ENCODE data around the gene CMIP.

Gene CMIP

GRCh38 chr16:81553814-81554675 lies 109.4 kb downstream of the CMIP start:
- DNase-seq, result no peak

GRCh38 chr16:81554979-81555378 lies 110.4 kb downstream of the CMIP start:
- no peak for DNase-seq

- DNase-seq, result no peak
These were observed 111.1 kb downstream of the CMIP start for GRCh38 chr16:81555660-81556059.

GRCh38 chr16:81556715-81557284 lies 112.2 kb downstream of the CMIP start:
- DNase-seq, result no peak

GRCh38 chr16:81558077-81558443 lies 113.5 kb downstream of the CMIP start:
- no peak for DNase-seq

- no peak for DNase-seq
These were observed 114.0 kb downstream of the CMIP start for GRCh38 chr16:81558444-81559175.

- DNase-seq, result no peak
These were observed 116.5 kb downstream of the CMIP start for GRCh38 chr16:81560979-81561657.

GRCh38 chr16:81562174-81562849 lies 117.7 kb downstream of the CMIP start:
- DNase-seq, result no peak

- DNase-seq, result no peak
These were observed 118.3 kb downstream of the CMIP start for GRCh38 chr16:81562926-81563325.

- DNase-seq, result no peak
These were observed 119.9 kb downstream of the CMIP start for GRCh38 chr16:81564421-81564911.

GRCh38 chr16:81565321-81566028 lies 120.9 kb downstream of the CMIP start:
- DNase-seq, result no peak

- no peak for DNase-seq
These were observed 121.7 kb downstream of the CMIP start for GRCh38 chr16:81566086-81567007.

GRCh38 chr16:81567087-81567486 lies 122.5 kb downstream of the CMIP start:
- DNase-seq, result no peak

GRCh38 chr16:81567987-81568748 lies 123.6 kb downstream of the CMIP start:
- peak; percentile 82 for DNase-seq

- no peak for DNase-seq
These were observed 124.1 kb downstream of the CMIP start for GRCh38 chr16:81568749-81569087.

- DNase-seq, result no peak
These were observed 124.9 kb downstream of the CMIP start for GRCh38 chr16:81569361-81570034.

- DNase-seq, result no peak
These were observed 125.7 kb downstream of the CMIP start for GRCh38 chr16:81570151-81570846.

- no peak for DNase-seq
These were observed 126.6 kb downstream of the CMIP start for GRCh38 chr16:81571175-81571574.

All from stimulated activated CD4-positive, alpha-beta T cell treated with anti-CD3 and anti-CD28 coated beads, Interleukin-15, amount 100 ng/mL, for 24 hours (primary cell).